Adrenal gland (tissue), 5 donors: Measurements from ENCODE around the gene PSTPIP2.

Source experiments
- POLR2A ChIP-seq, 2 donors: fragments of 450-650 bp; IDR thresholded peaks; one replicate each; pipeline ENCODE4 v1.6.1; 2017; ENCODE audit warnings: antibody characterized with exemption in 2 of 2, mild to moderate bottlenecking in 2 of 2, moderate library complexity in 1 of 2
- TF ChIP-seq, protein P1 (sequence below), 6 experiments: fragments of 450-650 bp in 4 of 6; fragments of 200-600 bp in 2 of 6; sonication (generic) in 1 of 6; IDR thresholded peaks; 1 replicate in 5 of 6; 2 replicates in 1 of 6; pipeline versions ENCODE4 v1.5.1 to v1.8.0; 2016 to 2021; ENCODE audit warnings: antibody characterized with exemption in 6 of 6, mild to moderate bottlenecking in 2 of 6, moderate library complexity in 1 of 6
- donor health status: DM: no; HTN: no; CAD: no.

- TF ChIP-seq, protein P1, sequence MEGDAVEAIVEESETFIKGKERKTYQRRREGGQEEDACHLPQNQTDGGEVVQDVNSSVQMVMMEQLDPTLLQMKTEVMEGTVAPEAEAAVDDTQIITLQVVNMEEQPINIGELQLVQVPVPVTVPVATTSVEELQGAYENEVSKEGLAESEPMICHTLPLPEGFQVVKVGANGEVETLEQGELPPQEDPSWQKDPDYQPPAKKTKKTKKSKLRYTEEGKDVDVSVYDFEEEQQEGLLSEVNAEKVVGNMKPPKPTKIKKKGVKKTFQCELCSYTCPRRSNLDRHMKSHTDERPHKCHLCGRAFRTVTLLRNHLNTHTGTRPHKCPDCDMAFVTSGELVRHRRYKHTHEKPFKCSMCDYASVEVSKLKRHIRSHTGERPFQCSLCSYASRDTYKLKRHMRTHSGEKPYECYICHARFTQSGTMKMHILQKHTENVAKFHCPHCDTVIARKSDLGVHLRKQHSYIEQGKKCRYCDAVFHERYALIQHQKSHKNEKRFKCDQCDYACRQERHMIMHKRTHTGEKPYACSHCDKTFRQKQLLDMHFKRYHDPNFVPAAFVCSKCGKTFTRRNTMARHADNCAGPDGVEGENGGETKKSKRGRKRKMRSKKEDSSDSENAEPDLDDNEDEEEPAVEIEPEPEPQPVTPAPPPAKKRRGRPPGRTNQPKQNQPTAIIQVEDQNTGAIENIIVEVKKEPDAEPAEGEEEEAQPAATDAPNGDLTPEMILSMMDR (IDR thresholded peaks at IDR 0.05), result peak; percentile 65 to 92 (median 80)
- TF ChIP-seq POLR2A (IDR thresholded peaks at IDR 0.05), result no peak
Observed at GRCh38 chr18:45974088-45974536, 97.9 kb downstream of the PSTPIP2 start.
